Activated CD4-positive, alpha-beta memory T cell treated with anti-CD3 and anti-CD28 coated beads for 36 hours (primary cell): ENCODE measurements around the gene COMMD1. TPM values are rescaled to one million over a fixed set of nuclear protein-coding genes. Genes with fewer than 3 reads are reported as not detected.
"Not testable (repeated sequence)": the region's sequence is repeated elsewhere in the genome, so short reads cannot be mapped to it uniquely, and the experiment has no call there.

Experiments
- CTCF ChIA-PET: fragments of 350-600 bp; sonication (Branson Sonifier 250); formaldehyde crosslinking; loops from one replicate; lab custom pipeline; 2021; ENCODE audit warnings: antibody characterized with exemption, inconsistent platforms; lab: Charles Lee
- POLR2A ChIA-PET: fragments of 350-600 bp; sonication (Branson Sonifier 250); formaldehyde crosslinking; loops from one replicate; lab custom pipeline; 2021; ENCODE audit warnings: antibody characterized with exemption; lab: Charles Lee
- DNase-seq: peaks from one replicate; pipeline ENCODE4 v3.0.0-alpha.2; 2020
- H3K27ac Mint-ChIP-seq: one replicate; pipeline ENCODE4 v1.8.0; 2021; ENCODE audit warnings: mixed read lengths
- H3K27me3 Mint-ChIP-seq: one replicate; pipeline ENCODE4 v1.8.0; 2021; ENCODE audit warnings: mixed read lengths
- H3K36me3 Mint-ChIP-seq: one replicate; pipeline ENCODE4 v1.8.0; 2021; ENCODE audit warnings: mixed read lengths
- H3K4me1 Mint-ChIP-seq: one replicate; pipeline ENCODE4 v1.8.0; 2021; ENCODE audit warnings: low read depth, mixed read lengths
- H3K4me3 Mint-ChIP-seq: one replicate; pipeline ENCODE4 v1.8.0; 2021; ENCODE audit warnings: mild to moderate bottlenecking, mixed read lengths
- H3K9me3 Mint-ChIP-seq: one replicate; pipeline ENCODE4 v1.8.0; 2021; ENCODE audit warnings: mixed read lengths
- intact Hi-C: fragments of 100-400 bp; cut with micrococcal nuclease; formaldehyde crosslinking; loops from one replicate; pipeline ENCODE4 v1.15.1; 2023
- total RNA-seq, 2 experiments: library from RNA; stranded (reverse); gene quantifications; one replicate each; pipeline ENCODE4 v1.2.3, GENCODE V29; 2021

COMMD1 gene
- total RNA-seq, 2 experiments from 2014 or later: 33.0 to 33.8 TPM

GRCh38 chr2:62142054-62142453, 236.6 kb downstream of the COMMD1 start:
- ChIA-PET POLR2A (interaction anchor here (0.5 kb wide), 1 partner anchor 216 kb away, joined by 3 read pairs; no protein-coding TSS in a partner anchor), CTCF (no interaction called here)
- Mint-ChIP-seq H3K4me1 (peaks cover 4% of the 10 kb centered on the region), H3K9me3 (no peaks in the 10 kb centered on the region), H3K36me3 (peaks cover 4% of the 10 kb centered on the region), H3K4me3 (no peak overlapping the region), H3K27ac (no peak overlapping the region), H3K27me3 (no peaks in the 10 kb centered on the region)
- intact Hi-C loops: no loop called here
- DNase-seq: no peak

- CTCF ChIA-PET: no interaction called here
- no peak overlapping the region for H3K4me3 Mint-ChIP-seq
Measured at GRCh38 chr2:62143696-62144095, 238.2 kb downstream of the COMMD1 start.

GRCh38 chr2:62144689-62145477, 239.4 kb downstream of the COMMD1 start:
- no peak for DNase-seq
- H3K36me3 Mint-ChIP-seq: peaks cover 4% of the 10 kb centered on the region
- intact Hi-C loops: no loop called here
- no peaks in the 10 kb centered on the region for H3K27me3 Mint-ChIP-seq
- H3K4me1 Mint-ChIP-seq: peaks cover 4% of the 10 kb centered on the region
- no peaks in the 10 kb centered on the region for H3K9me3 Mint-ChIP-seq
- H3K4me3 Mint-ChIP-seq: no peak overlapping the region
- H3K27ac Mint-ChIP-seq: no peak overlapping the region
- ChIA-PET CTCF (interaction anchor here (1.2 kb wide), 1 partner anchor 14 kb away, joined by 3 read pairs; no protein-coding TSS in a partner anchor), POLR2A (no interaction called here)

More at GRCh38 chr2:62143696-62144095, 238.2 kb downstream of the COMMD1 start:
- no peaks in the 10 kb centered on the region for H3K27me3 Mint-ChIP-seq
- H3K9me3 Mint-ChIP-seq: no peaks in the 10 kb centered on the region
- H3K36me3 Mint-ChIP-seq: peaks cover 4% of the 10 kb centered on the region
- peaks cover 4% of the 10 kb centered on the region for H3K4me1 Mint-ChIP-seq
- POLR2A ChIA-PET: no interaction called here
- no peak for DNase-seq
- H3K27ac Mint-ChIP-seq: no peak overlapping the region
- intact Hi-C loops: no loop called here

- POLR2A ChIA-PET: no interaction called here
- no peak for DNase-seq
- H3K36me3 Mint-ChIP-seq: peaks cover 4% of the 10 kb centered on the region
- H3K27ac Mint-ChIP-seq: no peak overlapping the region
- H3K9me3 Mint-ChIP-seq: no peaks in the 10 kb centered on the region
- no peaks in the 10 kb centered on the region for H3K27me3 Mint-ChIP-seq
- H3K4me3 Mint-ChIP-seq: no peak overlapping the region
- CTCF ChIA-PET: interaction anchor here (1.2 kb wide), 1 partner anchor 15 kb away, joined by 3 read pairs; no protein-coding TSS in a partner anchor
- intact Hi-C loops: no loop called here
- peaks cover 4% of the 10 kb centered on the region for H3K4me1 Mint-ChIP-seq
Measured at GRCh38 chr2:62145478-62146100, 240.1 kb downstream of the COMMD1 start.

GRCh38 chr2:62146790-62147189, 241.3 kb downstream of the COMMD1 start:
- H3K27me3 Mint-ChIP-seq, H3K9me3 Mint-ChIP-seq, H3K4me1 Mint-ChIP-seq, H3K36me3 Mint-ChIP-seq, POLR2A ChIA-PET, H3K4me3 Mint-ChIP-seq, H3K27ac Mint-ChIP-seq, CTCF ChIA-PET, intact Hi-C loops: not testable (repeated sequence)
- peak; percentile 20 for DNase-seq

GRCh38 chr2:62147610-62148301, 242.3 kb downstream of the COMMD1 start:
- intact Hi-C loops: no loop called here

GRCh38 chr2:62149708-62150107, 244.2 kb downstream of the COMMD1 start:
- Mint-ChIP-seq H3K27ac (no peak overlapping the region), H3K4me3 (no peak overlapping the region), H3K27me3 (no peaks in the 10 kb centered on the region), H3K36me3 (no peaks in the 10 kb centered on the region), H3K4me1 (peaks cover 4% of the 10 kb centered on the region), H3K9me3 (peaks cover 3% of the 10 kb centered on the region)
- DNase-seq: no peak
- CTCF ChIA-PET: no interaction called here
- POLR2A ChIA-PET: no interaction called here
- intact Hi-C loops: no loop called here

More at GRCh38 chr2:62147610-62148301, 242.3 kb downstream of the COMMD1 start:
- CTCF ChIA-PET: no interaction called here
- DNase-seq: no peak
- no peaks in the 10 kb centered on the region for H3K9me3 Mint-ChIP-seq
- no peak overlapping the region for H3K27ac Mint-ChIP-seq
- no peaks in the 10 kb centered on the region for H3K36me3 Mint-ChIP-seq
- peaks cover 4% of the 10 kb centered on the region for H3K4me1 Mint-ChIP-seq
- H3K4me3 Mint-ChIP-seq: no peak overlapping the region
- no peaks in the 10 kb centered on the region for H3K27me3 Mint-ChIP-seq
- POLR2A ChIA-PET: no interaction called here

GRCh38 chr2:62150597-62151305, 245.3 kb downstream of the COMMD1 start:
- Mint-ChIP-seq H3K9me3 (peaks cover 10% of the 10 kb centered on the region), H3K4me3 (no peak overlapping the region), H3K27me3 (no peaks in the 10 kb centered on the region), H3K27ac (no peak overlapping the region), H3K36me3 (no peaks in the 10 kb centered on the region), H3K4me1 (peaks cover 4% of the 10 kb centered on the region)
- no peak for DNase-seq
- POLR2A ChIA-PET: no interaction called here
- CTCF ChIA-PET: no interaction called here
- intact Hi-C loops: no loop called here

GRCh38 chr2:62151306-62151638, 245.8 kb downstream of the COMMD1 start:
- ChIA-PET POLR2A (no interaction called here), CTCF (no interaction called here)
- intact Hi-C loops: no loop called here
- peaks cover 4% of the 10 kb centered on the region for H3K4me1 Mint-ChIP-seq
- no peaks in the 10 kb centered on the region for H3K27me3 Mint-ChIP-seq
- H3K9me3 Mint-ChIP-seq: peaks cover 10% of the 10 kb centered on the region
- no peak overlapping the region for H3K4me3 Mint-ChIP-seq
- no peak overlapping the region for H3K27ac Mint-ChIP-seq
- H3K36me3 Mint-ChIP-seq: no peaks in the 10 kb centered on the region
- no peak for DNase-seq

- POLR2A ChIA-PET: no interaction called here
- CTCF ChIA-PET: no interaction called here
- Mint-ChIP-seq H3K27me3 (no peaks in the 10 kb centered on the region), H3K36me3 (no peaks in the 10 kb centered on the region), H3K27ac (no peak overlapping the region), H3K4me3 (no peak overlapping the region), H3K9me3 (peaks cover 10% of the 10 kb centered on the region), H3K4me1 (no peaks in the 10 kb centered on the region)
- DNase-seq: no peak
- intact Hi-C loops: no loop called here
Measured at GRCh38 chr2:62152000-62152399, 246.5 kb downstream of the COMMD1 start.

- ChIA-PET POLR2A (no interaction called here), CTCF (no interaction called here)
- Mint-ChIP-seq H3K36me3 (no peaks in the 10 kb centered on the region), H3K4me3 (no peak overlapping the region), H3K27ac (no peak overlapping the region), H3K27me3 (no peaks in the 10 kb centered on the region), H3K4me1 (peaks cover 2% of the 10 kb centered on the region), H3K9me3 (peaks cover 10% of the 10 kb centered on the region)
- intact Hi-C loops: no loop called here
- DNase-seq: no peak
Measured at GRCh38 chr2:62156861-62157496, 251.5 kb downstream of the COMMD1 start.
